Ishikawa (cell line): ENCODE results near the gene IGLL5.

Source experiments
- CEBPB ChIP-seq: IDR thresholded peaks from 2 replicates; pipeline ENCODE4 v1.6.1; 2012
- CREB1 ChIP-seq: IDR thresholded peaks from 2 replicates; pipeline ENCODE4 v1.6.1; 2012; ENCODE audit warnings: low read depth
- EGR1 ChIP-seq: IDR thresholded peaks from 2 replicates; pipeline ENCODE4 v1.6.1; 2012
- EP300 ChIP-seq: IDR thresholded peaks from 2 replicates; pipeline ENCODE4 v1.6.1; 2012; ENCODE audit warnings: borderline replicate concordance
- FOXM1 ChIP-seq: IDR thresholded peaks from 2 replicates; pipeline ENCODE4 v1.6.1; 2012; ENCODE audit warnings: low read depth, borderline replicate concordance
- NFIC ChIP-seq: IDR thresholded peaks from 2 replicates; pipeline ENCODE4 v1.6.1; 2012
- RAD21 ChIP-seq: IDR thresholded peaks from 2 replicates; pipeline ENCODE4 v1.6.1; 2012; ENCODE audit warnings: low read depth
- TAF1 ChIP-seq: IDR thresholded peaks from 2 replicates; pipeline ENCODE4 v1.6.1; 2012; ENCODE audit warnings: low read depth, mild to moderate bottlenecking
- TCF12 ChIP-seq: IDR thresholded peaks from 2 replicates; pipeline ENCODE4 v1.6.1; 2012; ENCODE audit warnings: low read depth
- TEAD4 ChIP-seq: IDR thresholded peaks from 2 replicates; pipeline ENCODE4 v1.6.1; 2012
- YY1 ChIP-seq: IDR thresholded peaks from 2 replicates; pipeline ENCODE4 v1.6.1; 2012; ENCODE audit warnings: low read depth
- ZBTB7A ChIP-seq: IDR thresholded peaks from 2 replicates; pipeline ENCODE4 v1.6.1; 2012; ENCODE audit warnings: low read depth
- TF ChIP-seq, protein P1 (sequence below): IDR thresholded peaks from 2 replicates; pipeline ENCODE4 v1.6.1; 2012
- TF ChIP-seq, protein P2 (sequence below): IDR thresholded peaks from 2 replicates; pipeline ENCODE4 v1.6.1; 2012; ENCODE audit warnings: low read depth, mild to moderate bottlenecking
- TF ChIP-seq, protein P3 (sequence below): IDR thresholded peaks from 2 replicates; pipeline ENCODE4 v1.6.1; 2012

The IGLL5 gene

DNA sequence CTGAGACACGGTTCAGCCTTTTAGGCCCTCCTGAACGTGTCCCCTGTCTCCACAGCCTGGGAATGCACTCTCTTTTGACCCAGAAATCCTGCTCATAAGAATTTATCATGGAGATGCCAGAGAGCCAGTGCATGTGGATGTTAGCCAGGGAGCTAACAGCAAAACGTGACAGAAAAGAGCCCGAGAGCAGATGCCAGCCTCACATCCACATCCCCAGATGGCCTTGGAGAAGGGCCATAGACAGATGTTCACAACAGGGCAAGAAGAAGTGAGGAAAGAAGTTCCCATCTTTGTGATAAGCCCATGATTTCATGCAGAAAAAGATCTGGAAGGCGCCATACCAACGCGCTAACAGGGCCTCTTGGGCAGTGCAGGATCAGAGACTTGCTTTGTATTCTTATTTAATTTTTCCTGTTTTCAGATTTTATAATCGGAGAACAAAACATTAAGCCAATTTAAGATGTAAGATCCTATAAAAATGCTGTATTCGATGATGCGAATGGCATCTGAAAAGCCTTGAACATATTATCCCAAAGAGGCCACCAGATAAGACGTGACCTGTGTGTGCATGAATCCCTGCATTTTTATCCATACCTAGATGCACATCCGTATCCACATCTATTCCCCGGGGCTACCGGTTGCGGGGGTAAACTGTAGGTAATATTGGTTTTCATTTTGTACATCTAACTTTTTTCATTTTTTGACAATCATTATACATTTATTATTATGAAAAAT is 48.7 kb downstream of the IGLL5 start:
- TF ChIP-seq FOXM1 (no peak), ZBTB7A (no peak), TCF12 (no peak), CREB1 (no peak), TAF1 (no peak)
- TF ChIP-seq, protein P1, sequence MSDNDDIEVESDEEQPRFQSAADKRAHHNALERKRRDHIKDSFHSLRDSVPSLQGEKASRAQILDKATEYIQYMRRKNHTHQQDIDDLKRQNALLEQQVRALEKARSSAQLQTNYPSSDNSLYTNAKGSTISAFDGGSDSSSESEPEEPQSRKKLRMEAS: no peak
- TF ChIP-seq, protein P2, sequence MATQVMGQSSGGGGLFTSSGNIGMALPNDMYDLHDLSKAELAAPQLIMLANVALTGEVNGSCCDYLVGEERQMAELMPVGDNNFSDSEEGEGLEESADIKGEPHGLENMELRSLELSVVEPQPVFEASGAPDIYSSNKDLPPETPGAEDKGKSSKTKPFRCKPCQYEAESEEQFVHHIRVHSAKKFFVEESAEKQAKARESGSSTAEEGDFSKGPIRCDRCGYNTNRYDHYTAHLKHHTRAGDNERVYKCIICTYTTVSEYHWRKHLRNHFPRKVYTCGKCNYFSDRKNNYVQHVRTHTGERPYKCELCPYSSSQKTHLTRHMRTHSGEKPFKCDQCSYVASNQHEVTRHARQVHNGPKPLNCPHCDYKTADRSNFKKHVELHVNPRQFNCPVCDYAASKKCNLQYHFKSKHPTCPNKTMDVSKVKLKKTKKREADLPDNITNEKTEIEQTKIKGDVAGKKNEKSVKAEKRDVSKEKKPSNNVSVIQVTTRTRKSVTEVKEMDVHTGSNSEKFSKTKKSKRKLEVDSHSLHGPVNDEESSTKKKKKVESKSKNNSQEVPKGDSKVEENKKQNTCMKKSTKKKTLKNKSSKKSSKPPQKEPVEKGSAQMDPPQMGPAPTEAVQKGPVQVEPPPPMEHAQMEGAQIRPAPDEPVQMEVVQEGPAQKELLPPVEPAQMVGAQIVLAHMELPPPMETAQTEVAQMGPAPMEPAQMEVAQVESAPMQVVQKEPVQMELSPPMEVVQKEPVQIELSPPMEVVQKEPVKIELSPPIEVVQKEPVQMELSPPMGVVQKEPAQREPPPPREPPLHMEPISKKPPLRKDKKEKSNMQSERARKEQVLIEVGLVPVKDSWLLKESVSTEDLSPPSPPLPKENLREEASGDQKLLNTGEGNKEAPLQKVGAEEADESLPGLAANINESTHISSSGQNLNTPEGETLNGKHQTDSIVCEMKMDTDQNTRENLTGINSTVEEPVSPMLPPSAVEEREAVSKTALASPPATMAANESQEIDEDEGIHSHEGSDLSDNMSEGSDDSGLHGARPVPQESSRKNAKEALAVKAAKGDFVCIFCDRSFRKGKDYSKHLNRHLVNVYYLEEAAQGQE: no peak

DNA sequence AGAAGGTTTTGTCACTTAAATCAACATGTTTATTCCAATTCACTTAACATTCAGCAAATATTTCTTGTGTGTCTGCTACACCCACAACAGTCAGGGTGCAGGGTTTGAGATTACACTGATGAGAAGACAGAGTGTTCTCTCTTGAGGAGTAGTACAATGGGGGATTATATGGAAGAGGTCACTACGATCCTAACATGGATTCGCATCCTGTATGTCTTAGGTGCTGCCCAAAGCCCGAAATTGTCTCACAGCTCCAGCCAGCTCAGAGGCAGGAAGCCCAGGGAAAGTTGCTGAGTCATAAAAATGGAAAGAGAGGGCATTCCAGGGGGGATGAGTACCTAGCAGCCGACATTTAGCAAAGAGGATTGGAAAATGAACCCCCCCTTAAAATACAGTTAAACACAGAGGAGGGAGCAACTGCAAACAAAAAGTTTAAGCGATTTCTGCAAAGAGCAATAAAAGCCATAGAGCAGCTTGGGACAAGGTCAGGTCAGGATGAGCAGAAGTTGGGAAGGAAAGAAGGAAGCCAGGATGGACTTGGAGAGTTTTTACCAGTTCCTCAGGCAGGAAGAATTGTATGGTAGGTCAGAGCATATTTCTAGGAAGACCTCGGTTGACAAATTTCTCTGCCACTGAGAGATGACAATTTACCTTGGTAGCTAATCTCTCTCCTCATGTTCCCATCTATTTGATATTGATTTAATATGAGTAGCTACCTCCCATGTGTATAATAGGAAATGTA is 49.5 kb downstream of the IGLL5 start:
- TF ChIP-seq, protein P3, sequence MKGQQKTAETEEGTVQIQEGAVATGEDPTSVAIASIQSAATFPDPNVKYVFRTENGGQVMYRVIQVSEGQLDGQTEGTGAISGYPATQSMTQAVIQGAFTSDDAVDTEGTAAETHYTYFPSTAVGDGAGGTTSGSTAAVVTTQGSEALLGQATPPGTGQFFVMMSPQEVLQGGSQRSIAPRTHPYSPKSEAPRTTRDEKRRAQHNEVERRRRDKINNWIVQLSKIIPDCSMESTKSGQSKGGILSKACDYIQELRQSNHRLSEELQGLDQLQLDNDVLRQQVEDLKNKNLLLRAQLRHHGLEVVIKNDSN: no peak
- TF ChIP-seq CEBPB: no peak
- TF ChIP-seq NFIC: no peak
- no peak for TF ChIP-seq EP300
- no peak for TF ChIP-seq EGR1
- TF ChIP-seq, protein P1: no peak
- no peak for TF ChIP-seq CREB1
- TF ChIP-seq TEAD4: no peak
- TF ChIP-seq YY1: no peak
- no peak for TF ChIP-seq FOXM1
- TF ChIP-seq ZBTB7A: no peak
- TF ChIP-seq, protein P2: no peak

DNA sequence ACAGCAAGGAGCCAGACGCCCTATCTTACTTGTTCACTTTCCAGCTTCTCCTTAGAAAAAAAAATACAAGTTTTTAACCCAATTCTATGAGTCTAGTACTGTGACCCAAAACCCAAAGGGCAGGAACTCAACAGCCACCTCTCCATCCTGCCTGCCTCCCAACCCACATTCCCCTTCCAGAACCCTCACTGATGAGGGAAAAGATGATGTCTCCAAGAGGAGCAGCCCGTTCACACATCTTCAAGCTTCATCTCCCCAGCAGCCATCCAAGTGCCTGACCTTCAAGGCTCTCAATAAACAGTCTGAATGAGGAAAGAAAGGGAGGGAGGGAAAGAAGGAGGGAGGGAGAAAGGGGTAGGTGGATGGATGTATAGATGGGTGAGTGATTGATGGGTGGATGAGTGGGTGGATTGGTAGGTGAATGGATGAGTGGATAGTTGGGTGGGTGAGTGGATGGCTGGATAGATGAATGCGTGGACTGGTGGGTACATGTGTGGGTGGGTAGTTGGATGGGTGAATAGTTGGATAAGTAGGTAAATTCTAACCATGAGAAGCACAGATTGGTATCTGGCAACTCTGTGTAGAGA is 50.4 kb downstream of the IGLL5 start:
- TF ChIP-seq ZBTB7A (no peak), CREB1 (no peak), NFIC (no peak), YY1 (no peak), TEAD4 (no peak), TCF12 (no peak), EP300 (no peak), CEBPB (no peak), EGR1 (no peak), RAD21 (no peak), FOXM1 (no peak), TAF1 (no peak)
- TF ChIP-seq, protein P3: no peak
- TF ChIP-seq, protein P1: no peak
- TF ChIP-seq, protein P2: no peak
